Gastrocnemius medialis (tissue), 4 donors: ENCODE data around the gene ZNF407. TPM values are rescaled to one million over a fixed set of nuclear protein-coding genes. Genes with fewer than 3 reads are reported as not detected.

Experiments used
- ATAC-seq, 2 donors: fragments of 150-250 bp; one replicate each; pipeline ENCODE4 v1.9.1; 2016
- DNase-seq, 2 donors: peaks; one replicate each; pipeline ENCODE4 v3.0.0-alpha.2; 2019
- H3K27ac ChIP-seq, 4 donors: fragments of 200-600 bp; sonication (generic); 1 replicate in 1 of 4; 2 replicates in 3 of 4; pipeline ENCODE4 v1.5.1; 2016 to 2018; ENCODE audit warnings: mild to moderate bottlenecking in 2 of 4, moderate library complexity in 1 of 4
- H3K27me3 ChIP-seq, 3 donors: fragments of 200-600 bp; sonication (generic) in 2 of 3; 1 replicate in 1 of 3; 2 replicates in 2 of 3; pipeline versions ENCODE4 v1.5.1 to v1.6.0; 2016 to 2019; ENCODE audit warnings: mild to moderate bottlenecking in 1 of 3, moderate library complexity in 1 of 3
- H3K36me3 ChIP-seq, 2 donors: fragments of 200-600 bp; sonication (generic) in 1 of 2; one replicate each; pipeline ENCODE4 v1.5.1; 2017 to 2018
- H3K4me1 ChIP-seq, 2 donors: fragments of 200-600 bp; sonication (generic) in 1 of 2; one replicate each; pipeline ENCODE4 v1.5.1; 2016 to 2017; ENCODE audit warnings: mild to moderate bottlenecking in 2 of 2
- H3K4me3 ChIP-seq, 4 donors: fragments of 200-600 bp; sonication (generic) in 3 of 4; 1 replicate in 1 of 4; 2 replicates in 3 of 4; pipeline ENCODE4 v1.5.1; 2016 to 2019; ENCODE audit warnings: mild to moderate bottlenecking in 2 of 4
- H3K9me3 ChIP-seq, 3 donors: fragments of 200-600 bp; sonication (generic) in 2 of 3; 1 replicate in 1 of 3; 2 replicates in 2 of 3; pipeline ENCODE4 v1.5.1; 2016 to 2019
- POLR2A ChIP-seq, 2 donors: fragments of 450-650 bp; IDR thresholded peaks; one replicate each; pipeline ENCODE4 v1.6.1; 2017; ENCODE audit warnings: antibody characterized with exemption in 2 of 2, mild to moderate bottlenecking in 2 of 2, moderate library complexity in 2 of 2
- in situ Hi-C, 4 donors: fragments of 200-750 bp; cut with MboI; loops; one replicate each; pipeline versions ENCODE4 v1.15.0 to v1.8.0; 2017; ENCODE audit warnings: low sequenced_read_pairs in 4 of 4
- intact Hi-C: fragments of 100-400 bp; cut with DNase I; formaldehyde crosslinking; loops from one replicate; pipeline ENCODE4 v1.15.1; 2023; ENCODE audit warnings: low total_unique reads
- total RNA-seq, 4 donors: library from RNA; depleted of rRNA; stranded (reverse); fragments of >200 nt; gene quantifications; one replicate each; pipeline versions ENCODE4 v1.1.0 to v1.2.3, GENCODE V29; 2016
- TF ChIP-seq, protein P1 (sequence below), 5 experiments: fragments of 450-650 bp in 3 of 5; fragments of 200-600 bp in 2 of 5; sonication (generic) in 2 of 5; IDR thresholded peaks in 4 of 5; conservative IDR thresholded peaks in 1 of 5; 1 replicate in 4 of 5; 2 replicates in 1 of 5; pipeline ENCODE4 v1.5.1; 2016 to 2019; ENCODE audit warnings: antibody characterized with exemption in 5 of 5, mild to moderate bottlenecking in 3 of 5, moderate library complexity in 3 of 5

Gene ZNF407
- total RNA-seq, 4 donors from 2014 or later = 5.9 to 11.4 (median 9.2) TPM

- Histone ChIP-seq H3K9me3 (no peaks in the 10 kb centered on the region), H3K4me3 (no peak overlapping the region), H3K4me1 (no peaks in the 10 kb centered on the region), H3K27ac (no peak overlapping the region), H3K27me3 (no peaks in the 10 kb centered on the region), H3K36me3 (no peaks in the 10 kb centered on the region)
- no peak for ATAC-seq
- DNase-seq = no peak
- in situ Hi-C loops (no loop called here), intact Hi-C loops (no loop called here)
- TF ChIP-seq POLR2A (IDR thresholded peaks at IDR 0.05) = no peak
These were observed 490.4 kb downstream of the ZNF407 start for GRCh38 chr18:75088021-75088506.

- H3K9me3 ChIP-seq = no peaks in the 10 kb centered on the region
- DNase-seq = no peak
- TF ChIP-seq, protein P1, sequence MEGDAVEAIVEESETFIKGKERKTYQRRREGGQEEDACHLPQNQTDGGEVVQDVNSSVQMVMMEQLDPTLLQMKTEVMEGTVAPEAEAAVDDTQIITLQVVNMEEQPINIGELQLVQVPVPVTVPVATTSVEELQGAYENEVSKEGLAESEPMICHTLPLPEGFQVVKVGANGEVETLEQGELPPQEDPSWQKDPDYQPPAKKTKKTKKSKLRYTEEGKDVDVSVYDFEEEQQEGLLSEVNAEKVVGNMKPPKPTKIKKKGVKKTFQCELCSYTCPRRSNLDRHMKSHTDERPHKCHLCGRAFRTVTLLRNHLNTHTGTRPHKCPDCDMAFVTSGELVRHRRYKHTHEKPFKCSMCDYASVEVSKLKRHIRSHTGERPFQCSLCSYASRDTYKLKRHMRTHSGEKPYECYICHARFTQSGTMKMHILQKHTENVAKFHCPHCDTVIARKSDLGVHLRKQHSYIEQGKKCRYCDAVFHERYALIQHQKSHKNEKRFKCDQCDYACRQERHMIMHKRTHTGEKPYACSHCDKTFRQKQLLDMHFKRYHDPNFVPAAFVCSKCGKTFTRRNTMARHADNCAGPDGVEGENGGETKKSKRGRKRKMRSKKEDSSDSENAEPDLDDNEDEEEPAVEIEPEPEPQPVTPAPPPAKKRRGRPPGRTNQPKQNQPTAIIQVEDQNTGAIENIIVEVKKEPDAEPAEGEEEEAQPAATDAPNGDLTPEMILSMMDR (IDR thresholded peaks at IDR 0.05 in 4 of 5, conservative IDR thresholded peaks at IDR 0.05 in 1 of 5) = no peak
- intact Hi-C loops = no loop called here
- no peaks in the 10 kb centered on the region for H3K4me1 ChIP-seq
- in situ Hi-C loops = no loop called here
- no peak for ATAC-seq
- H3K27me3 ChIP-seq = no peaks in the 10 kb centered on the region
- H3K36me3 ChIP-seq = no peaks in the 10 kb centered on the region
- no peak overlapping the region for H3K4me3 ChIP-seq
- no peak overlapping the region for H3K27ac ChIP-seq
These were observed 491.0 kb downstream of the ZNF407 start for GRCh38 chr18:75088622-75089211.

DNA sequence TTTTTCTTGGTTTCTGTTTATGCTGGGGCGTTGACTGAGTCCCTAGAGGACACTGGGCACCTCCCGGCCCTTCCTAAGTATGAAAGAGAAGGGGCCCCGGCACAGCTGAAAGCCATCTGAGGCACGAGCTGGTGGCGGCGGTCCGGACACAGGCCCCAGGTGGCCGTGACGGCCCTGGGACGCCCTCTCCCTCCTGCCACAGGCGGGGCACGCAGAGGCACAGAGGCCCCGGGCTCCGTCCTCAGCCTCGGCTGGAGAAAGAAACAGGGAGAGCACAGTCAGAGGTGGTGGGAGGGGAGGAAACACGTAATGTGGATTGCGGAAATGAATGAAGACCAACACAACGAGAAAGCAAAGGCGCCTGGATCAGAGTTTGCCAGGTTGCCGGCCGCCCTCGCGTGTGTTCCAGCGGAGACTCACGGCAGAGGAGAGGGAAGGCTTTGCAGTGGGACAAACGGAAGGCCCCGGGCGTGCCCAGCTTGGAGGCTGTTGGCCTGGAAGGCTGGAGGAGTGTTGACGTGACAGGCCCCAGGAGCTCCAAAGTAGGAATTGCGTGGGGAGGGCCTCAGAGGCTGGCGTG is 492.2 kb downstream of the ZNF407 start:
- in situ Hi-C loops (no loop called here), intact Hi-C loops (no loop called here)
- Histone ChIP-seq H3K4me1 (no peaks in the 10 kb centered on the region), H3K27ac (no peak overlapping the region), H3K4me3 (no peak overlapping the region), H3K36me3 (no peaks in the 10 kb centered on the region), H3K9me3 (no peaks in the 10 kb centered on the region), H3K27me3 (no peaks in the 10 kb centered on the region)
- no peak for ATAC-seq
- no peak for DNase-seq
- TF ChIP-seq POLR2A (IDR thresholded peaks at IDR 0.05) = no peak
- TF ChIP-seq, protein P1 (IDR thresholded peaks at IDR 0.05 in 4 of 5, conservative IDR thresholded peaks at IDR 0.05 in 1 of 5) = no peak

DNA sequence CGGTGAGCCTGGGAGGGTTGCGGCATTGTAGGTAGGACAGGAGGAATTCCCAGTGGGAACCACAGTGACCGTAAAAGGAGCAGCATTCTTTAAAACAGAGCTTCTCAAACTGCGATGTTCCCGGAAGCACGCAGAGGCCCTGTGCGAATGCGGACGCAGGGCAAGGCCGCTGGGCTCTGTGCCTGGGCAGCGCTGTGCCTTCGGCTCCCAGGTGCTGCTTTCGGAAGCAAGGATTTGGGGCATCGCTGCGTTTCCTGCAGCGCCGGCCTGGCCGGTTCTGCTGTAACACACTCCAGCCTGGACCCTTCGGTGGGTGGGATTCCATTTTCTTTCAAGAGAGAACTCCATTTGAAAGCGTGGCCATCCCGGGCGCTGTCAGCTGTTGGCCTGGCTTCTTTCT is 492.7 kb downstream of the ZNF407 start:
- no peak for ATAC-seq
- Histone ChIP-seq H3K27ac (no peak overlapping the region), H3K36me3 (no peaks in the 10 kb centered on the region), H3K4me3 (no peak overlapping the region), H3K9me3 (no peaks in the 10 kb centered on the region), H3K27me3 (no peaks in the 10 kb centered on the region), H3K4me1 (no peaks in the 10 kb centered on the region)
- no peak for DNase-seq
- TF ChIP-seq POLR2A (IDR thresholded peaks at IDR 0.05) = no peak
- TF ChIP-seq, protein P1 (IDR thresholded peaks at IDR 0.05 in 4 of 5, conservative IDR thresholded peaks at IDR 0.05 in 1 of 5) = no peak
- in situ Hi-C loops = no loop called here
- intact Hi-C loops = no loop called here

GRCh38 chr18:75097491-75098225 is 500.0 kb downstream of the ZNF407 start:
- H3K36me3 ChIP-seq = no peaks in the 10 kb centered on the region
- H3K27me3 ChIP-seq = no peaks in the 10 kb centered on the region
- DNase-seq (no peak), ATAC-seq (no peak)
- H3K4me1 ChIP-seq = no peaks in the 10 kb centered on the region
- no peak overlapping the region for H3K27ac ChIP-seq
- intact Hi-C loops (no loop called here), in situ Hi-C loops (no loop called here)
- no peak overlapping the region for H3K4me3 ChIP-seq
- TF ChIP-seq, protein P1 (IDR thresholded peaks at IDR 0.05 in 4 of 5, conservative IDR thresholded peaks at IDR 0.05 in 1 of 5) = no peak
- TF ChIP-seq POLR2A (IDR thresholded peaks at IDR 0.05) = no peak
- no peaks in the 10 kb centered on the region for H3K9me3 ChIP-seq
